Kidney (tissue), 14 donors: ENCODE results near the gene RASA3. TPM values are rescaled to one million over a fixed set of nuclear protein-coding genes. Genes with fewer than 3 reads are reported as not detected.

Source experiments
- DNase-seq, 5 donors: peaks; one replicate each; pipeline ENCODE4 v3.0.0-alpha.2; 2013 to 2020
- FAIRE-seq: peaks from 2 replicates; lab custom pipeline; 2012; peaks lifted over from hg19 to GRCh38; lab: Jason Lieb, UNC
- H3K27ac ChIP-seq, 2 donors: one replicate each; pipeline ENCODE4 v1.7.0; 2013; ENCODE audit warnings: low read depth in 2 of 2, low read length in 2 of 2, inconsistent platforms in 1 of 2
- H3K27me3 ChIP-seq: one replicate; pipeline ENCODE4 v1.7.1; 2013; ENCODE audit warnings: low read length, inconsistent platforms; ENCODE audit not compliant: control insufficient read depth, insufficient read depth
- H3K36me3 ChIP-seq, 3 donors: one replicate each; pipeline versions ENCODE4 v1.7.0 to v1.7.1; 2013; ENCODE audit warnings: low read length in 3 of 3, control low read depth in 1 of 3, inconsistent platforms in 1 of 3; ENCODE audit not compliant: insufficient read depth in 3 of 3, control insufficient read depth in 2 of 3
- H3K4me1 ChIP-seq, 3 donors: one replicate each; pipeline versions ENCODE4 v1.7.0 to v1.7.1; 2013; ENCODE audit warnings: low read length in 3 of 3, inconsistent platforms in 1 of 3, low read depth in 1 of 3; ENCODE audit not compliant: control insufficient read depth in 2 of 3, insufficient read depth in 2 of 3
- H3K4me3 ChIP-seq, 3 donors: one replicate each; pipeline versions ENCODE4 v1.7.0 to v1.8.1; 2013; ENCODE audit warnings: low read length in 3 of 3, control low read depth in 1 of 3, inconsistent platforms in 1 of 3
- H3K9ac ChIP-seq, 3 donors: one replicate each; pipeline versions ENCODE4 v1.7.0 to v1.7.1; 2013; ENCODE audit warnings: low read length in 3 of 3, control low read depth in 1 of 3, inconsistent platforms in 1 of 3
- H3K9me3 ChIP-seq, 3 donors: one replicate each; pipeline versions ENCODE4 v1.7.0 to v1.7.1; 2013; ENCODE audit warnings: low read length in 3 of 3, control low read depth in 1 of 3, inconsistent platforms in 1 of 3; ENCODE audit not compliant: control insufficient read depth in 2 of 3, insufficient read depth in 1 of 3
- intact Hi-C: fragments of 100-400 bp; cut with DNase I; formaldehyde crosslinking; loops from one replicate; pipeline ENCODE4 v1.11.1; 2022
- polyA plus RNA-seq: library from polyadenylated mRNA; stranded (reverse); fragments of 350-450 nt; fragmentation: Illumina TruSeq; extraction: RNeasy Lipid Tissue Mini Kit (QIAGEN cat#74804); gene quantifications from one replicate; pipeline ENCODE4 v1.2.3, GENCODE V29; 2014; ENCODE audit warnings: low read depth, low replicate concordance; ENCODE audit not compliant: insufficient read depth
- total RNA-seq: library from RNA; stranded (reverse); fragmentation: NEBNext Ultra II Directional; extraction: Animal tissue kit (Norgen Biotek cat#: 25700); gene quantifications from one replicate; pipeline ENCODE4 v1.2.1, GENCODE V29; 2021
- TF ChIP-seq, protein P1 (sequence below): IDR thresholded peaks from 3 replicates; pipeline ENCODE4 v1.5.1; 2012; ENCODE audit warnings: mild to moderate bottlenecking, moderate library complexity, borderline replicate concordance; ENCODE audit not compliant: insufficient read depth; ENCODE audit errors: extremely low read depth
- donor health status: control.
- donor health status: control.
- donor health status: control.
- donor health status: control.
- donor health status: control.
- donor health status: DM: yes; HTN: yes; CAD: no.
- donor health status: Normal renal cell carcinoma (clear cell type).

Gene RASA3
- total and polyA plus RNA-seq, 2 donors from 2014 or later: 4.2 to 28.8 TPM

DNA sequence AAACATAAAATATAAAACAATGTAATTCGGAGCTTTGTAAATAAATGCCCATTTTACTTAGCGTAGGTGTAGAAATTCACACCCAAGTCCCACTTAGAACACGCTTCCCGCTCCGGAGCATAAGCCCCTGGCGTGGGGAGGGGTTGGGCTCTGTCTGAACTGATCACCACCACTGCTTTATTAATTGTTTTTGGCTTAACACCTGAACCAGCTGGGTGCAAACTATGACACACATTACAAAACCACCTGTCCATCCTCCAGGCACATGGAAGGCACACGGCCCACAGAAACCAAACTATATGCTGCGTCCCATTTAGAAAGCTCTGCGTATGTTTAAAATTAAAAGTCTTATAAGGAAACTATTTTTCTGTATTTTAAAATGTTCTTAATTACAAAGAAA lies 25.9 kb downstream of the RASA3 start:
- DNase-seq (no peak), FAIRE-seq (no peak)
- no peaks in the 10 kb centered on the region for H3K9me3 ChIP-seq
- H3K36me3 ChIP-seq: no peaks in the 10 kb centered on the region
- TF ChIP-seq, protein P1, sequence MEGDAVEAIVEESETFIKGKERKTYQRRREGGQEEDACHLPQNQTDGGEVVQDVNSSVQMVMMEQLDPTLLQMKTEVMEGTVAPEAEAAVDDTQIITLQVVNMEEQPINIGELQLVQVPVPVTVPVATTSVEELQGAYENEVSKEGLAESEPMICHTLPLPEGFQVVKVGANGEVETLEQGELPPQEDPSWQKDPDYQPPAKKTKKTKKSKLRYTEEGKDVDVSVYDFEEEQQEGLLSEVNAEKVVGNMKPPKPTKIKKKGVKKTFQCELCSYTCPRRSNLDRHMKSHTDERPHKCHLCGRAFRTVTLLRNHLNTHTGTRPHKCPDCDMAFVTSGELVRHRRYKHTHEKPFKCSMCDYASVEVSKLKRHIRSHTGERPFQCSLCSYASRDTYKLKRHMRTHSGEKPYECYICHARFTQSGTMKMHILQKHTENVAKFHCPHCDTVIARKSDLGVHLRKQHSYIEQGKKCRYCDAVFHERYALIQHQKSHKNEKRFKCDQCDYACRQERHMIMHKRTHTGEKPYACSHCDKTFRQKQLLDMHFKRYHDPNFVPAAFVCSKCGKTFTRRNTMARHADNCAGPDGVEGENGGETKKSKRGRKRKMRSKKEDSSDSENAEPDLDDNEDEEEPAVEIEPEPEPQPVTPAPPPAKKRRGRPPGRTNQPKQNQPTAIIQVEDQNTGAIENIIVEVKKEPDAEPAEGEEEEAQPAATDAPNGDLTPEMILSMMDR: no peak
- no peak overlapping the region for H3K9ac ChIP-seq
- peaks cover 0 to 3% (median 0%) of the 10 kb centered on the region in 3 donors for H3K4me1 ChIP-seq
- no peak overlapping the region for H3K4me3 ChIP-seq
- intact Hi-C loops: no loop called here
- no peak overlapping the region for H3K27ac ChIP-seq
- H3K27me3 ChIP-seq: no peaks in the 10 kb centered on the region

DNA sequence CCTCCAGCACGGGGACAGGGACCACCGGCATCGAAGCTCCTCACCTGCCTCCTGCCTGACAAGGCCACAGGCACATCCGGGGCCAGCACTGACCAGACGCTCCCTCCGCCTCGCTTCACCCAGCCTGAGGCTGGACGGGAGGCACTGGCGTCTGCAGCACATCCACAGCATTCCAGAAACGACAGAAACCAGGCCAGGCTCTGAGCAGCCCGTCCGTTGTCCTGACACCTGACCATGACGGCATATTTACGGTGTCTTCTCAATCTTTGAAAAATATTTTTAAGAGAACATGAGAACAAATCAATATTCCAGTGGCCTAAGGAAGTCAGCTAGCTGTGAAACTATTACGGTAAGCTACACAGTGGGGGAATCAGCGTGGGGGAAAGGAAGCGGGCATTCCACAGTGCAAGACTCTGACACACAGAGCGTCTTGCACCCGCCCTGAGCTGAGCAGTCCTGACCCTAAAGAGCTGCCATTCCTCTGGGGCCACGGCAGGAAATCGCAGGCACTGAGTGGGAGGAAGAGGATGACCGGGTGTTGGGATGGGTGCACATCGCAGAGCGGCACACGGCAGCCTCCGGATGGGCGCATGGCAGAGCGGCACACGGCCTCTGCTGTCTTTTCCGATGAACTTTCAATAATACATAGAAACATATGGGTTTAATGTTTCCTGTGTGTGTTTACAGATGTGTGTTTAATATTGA lies 26.8 kb downstream of the RASA3 start:
- TF ChIP-seq, protein P1: no peak
- no peaks in the 10 kb centered on the region for H3K36me3 ChIP-seq
- FAIRE-seq: no peak
- no peak overlapping the region for H3K9ac ChIP-seq
- H3K4me3 ChIP-seq: no peak overlapping the region
- peak in 1 of 5 donors; percentile 63 for DNase-seq
- no peaks in the 10 kb centered on the region for H3K9me3 ChIP-seq
- no peaks in the 10 kb centered on the region for H3K27me3 ChIP-seq
- intact Hi-C loops: no loop called here
- H3K27ac ChIP-seq: no peak overlapping the region
- peaks cover 0 to 3% (median 0%) of the 10 kb centered on the region in 3 donors for H3K4me1 ChIP-seq

DNA sequence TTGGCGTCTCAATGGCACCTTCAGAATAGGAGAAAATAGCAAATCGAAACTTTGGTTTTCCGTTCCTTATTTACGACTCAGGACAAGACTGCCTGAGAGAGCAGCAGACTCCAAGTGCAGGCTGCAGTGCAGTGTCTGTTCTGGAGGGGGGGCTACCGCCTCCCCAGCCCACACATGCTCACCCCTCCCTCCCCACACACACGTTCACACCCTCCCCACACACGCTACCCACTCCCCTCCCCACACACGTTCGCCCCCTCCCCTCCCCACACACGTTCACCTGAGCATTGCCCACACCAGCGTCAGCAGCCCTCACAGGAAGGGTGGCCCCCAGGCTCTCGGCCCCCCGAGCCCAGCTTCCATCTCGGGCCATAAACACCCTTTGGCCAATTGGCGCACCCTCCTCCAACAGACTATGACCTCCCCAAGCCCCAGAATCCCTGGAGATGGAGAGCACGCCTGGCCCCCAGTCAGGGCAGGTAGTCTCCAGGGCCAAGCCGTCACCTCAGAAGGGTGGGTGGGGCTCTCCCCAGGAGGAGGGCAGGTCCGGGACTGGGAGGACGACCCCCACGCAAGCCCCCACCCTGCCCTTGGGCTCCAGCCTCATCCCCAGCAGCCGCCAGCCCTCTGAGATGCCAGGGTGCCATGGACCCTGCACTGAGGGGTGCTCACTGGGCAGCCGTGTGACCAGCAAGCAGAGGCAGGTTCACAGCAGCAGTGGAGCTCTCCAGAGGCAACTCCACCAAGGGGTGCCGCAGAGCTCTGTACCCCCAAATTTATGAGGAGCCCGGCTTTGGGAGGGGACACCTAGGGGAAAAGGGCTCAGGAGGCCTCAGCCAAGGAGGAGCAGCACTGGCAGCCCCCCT lies 27.5 kb downstream of the RASA3 start:
- no peak overlapping the region for H3K4me3 ChIP-seq
- no peaks in the 10 kb centered on the region for H3K27me3 ChIP-seq
- peaks cover 0 to 3% (median 0%) of the 10 kb centered on the region in 3 donors for H3K4me1 ChIP-seq
- no peak overlapping the region for H3K27ac ChIP-seq
- no peaks in the 10 kb centered on the region for H3K36me3 ChIP-seq
- TF ChIP-seq, protein P1: no peak
- intact Hi-C loops: no loop called here
- FAIRE-seq (no peak), DNase-seq (peak in 2 of 5 donors; percentile 69 to 70)
- no peak overlapping the region for H3K9ac ChIP-seq
- no peaks in the 10 kb centered on the region for H3K9me3 ChIP-seq
